Measurements from ENCODE around the gene NPC1. TPM values are rescaled to one million over a fixed set of nuclear protein-coding genes. Genes with fewer than 3 reads are reported as not detected.
"Not testable (repeated sequence)": the region's sequence is repeated elsewhere in the genome, so short reads cannot be mapped to it uniquely, and the experiment has no call there.

NPC1 gene
- total and polyA plus RNA-seq, 5 experiments from 2014 or later, result 5.0 to 38.8 (median 15.5) TPM

DNA sequence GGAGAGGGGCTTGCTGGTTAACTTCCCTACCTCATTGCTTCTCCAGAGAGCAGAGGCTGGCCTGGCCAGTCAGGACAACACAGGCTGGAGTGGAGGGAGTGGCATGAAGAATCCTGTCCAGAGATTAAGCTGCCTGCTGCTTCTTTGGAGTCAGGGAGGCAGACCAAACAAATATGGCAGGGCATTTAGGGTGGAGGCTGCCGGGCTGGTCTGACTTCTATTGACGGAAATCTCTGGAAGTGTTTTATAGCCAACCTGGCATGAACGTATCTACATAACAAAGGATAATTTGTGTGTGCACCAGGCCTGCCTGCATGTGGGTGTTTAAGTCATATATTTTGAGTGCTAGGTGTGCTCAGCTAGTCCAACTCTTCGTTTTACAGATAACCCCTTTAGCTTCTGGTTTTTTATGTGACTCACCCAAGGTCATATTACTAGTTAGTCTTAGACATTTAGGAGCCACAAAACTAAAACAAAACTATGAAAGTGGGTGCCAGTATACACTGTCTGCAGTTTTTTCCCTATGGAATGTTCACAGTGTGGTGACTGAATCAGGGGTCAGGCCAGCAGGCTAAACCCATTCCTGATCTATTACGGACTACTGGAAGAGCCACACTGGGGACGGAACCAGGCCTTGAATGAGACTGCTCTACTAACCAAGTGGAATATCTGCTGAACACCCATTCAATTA, 5.5 kb downstream of the NPC1 start:
- POLR2A ChIA-PET, result interaction anchor here (0.9 kb wide), 1 partner anchor 39 kb away, joined by 5 read pairs; no protein-coding TSS in a partner anchor

GRCh38 chr18:23578891-23579653, 7.2 kb downstream of the NPC1 start:
- Mint-ChIP-seq H3K9me3 (no peaks in the 10 kb centered on the region), H3K36me3 (peaks cover 0 to 13% (median 8%) of the 10 kb centered on the region in 3 donors), H3K4me3 (peak overlapping the region in 1 of 10 donors; percentile 28), H3K27me3 (no peaks in the 10 kb centered on the region), H3K4me1 (peaks cover 27 to 77% (median 64%) of the 10 kb centered on the region in 4 donors), H3K27ac (peak overlapping the region in 6 of 10 donors; percentile 27 to 83 (median 65))
- POLR2A ChIA-PET, result no interaction called here
- DNase-seq, result no peak
- no peak for ATAC-seq

More for the DNA sequence above, 5.5 kb downstream of the NPC1 start:
- no peaks in the 10 kb centered on the region for H3K9me3 Mint-ChIP-seq
- peak overlapping the region in 2 of 10 donors; percentile 15 to 53 for H3K27ac Mint-ChIP-seq
- no peaks in the 10 kb centered on the region for H3K27me3 Mint-ChIP-seq
- peaks cover 29 to 78% (median 65%) of the 10 kb centered on the region in 4 donors for H3K4me1 Mint-ChIP-seq
- peaks cover 0 to 9% (median 8%) of the 10 kb centered on the region in 3 donors for H3K36me3 Mint-ChIP-seq
- DNase-seq (no peak), ATAC-seq (no peak)
- no peak overlapping the region for H3K4me3 Mint-ChIP-seq

DNA sequence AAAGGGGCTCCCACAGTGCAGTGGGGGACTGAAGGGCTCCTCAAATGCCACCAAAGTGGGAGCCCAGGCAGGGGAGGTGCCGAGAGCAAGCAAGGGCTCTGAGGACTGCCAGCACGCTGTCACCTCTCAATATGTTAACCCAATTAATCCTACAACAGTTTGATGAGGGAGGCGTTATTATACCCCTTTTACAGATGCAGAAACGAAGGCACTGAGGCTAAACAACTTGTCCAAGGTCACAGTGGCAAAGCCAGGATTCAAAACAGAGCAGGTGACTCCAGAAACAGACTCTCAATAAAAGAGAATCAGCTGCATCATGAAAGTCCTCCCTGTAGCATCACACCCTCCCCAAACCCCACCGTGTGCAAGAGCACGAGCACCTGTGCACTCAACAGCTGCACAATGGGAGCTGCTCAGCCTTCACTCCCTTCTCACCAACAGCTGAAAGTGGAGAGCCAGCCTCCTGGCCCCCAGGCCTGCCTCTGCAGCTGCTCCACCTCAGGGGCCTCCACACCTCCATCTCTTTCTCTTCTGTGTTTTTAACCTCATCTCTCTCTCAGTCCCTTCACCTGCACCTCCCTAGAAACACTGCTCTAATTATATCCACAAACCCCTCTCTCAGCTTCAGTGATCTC, 8.1 kb downstream of the NPC1 start:
- H3K27me3 Mint-ChIP-seq, result no peaks in the 10 kb centered on the region
- no peak for DNase-seq
- peaks cover 29 to 77% (median 65%) of the 10 kb centered on the region in 4 donors for H3K4me1 Mint-ChIP-seq
- peaks cover 0 to 13% (median 8%) of the 10 kb centered on the region in 3 donors for H3K36me3 Mint-ChIP-seq
- POLR2A ChIA-PET, result no interaction called here
- ATAC-seq, result no peak
- peak overlapping the region in 3 of 10 donors; percentile 28 to 63 (median 43) for H3K4me3 Mint-ChIP-seq
- peak overlapping the region in 6 of 10 donors; percentile 57 to 83 (median 66) for H3K27ac Mint-ChIP-seq
- H3K9me3 Mint-ChIP-seq, result no peaks in the 10 kb centered on the region

GRCh38 chr18:23577521-23577920, 8.8 kb downstream of the NPC1 start:
- ATAC-seq, H3K9me3 Mint-ChIP-seq, POLR2A ChIA-PET, H3K27ac Mint-ChIP-seq, H3K27me3 Mint-ChIP-seq, H3K4me3 Mint-ChIP-seq, DNase-seq: not testable (repeated sequence)
- peaks cover 29 to 78% (median 64%) of the 10 kb centered on the region in 4 donors for H3K4me1 Mint-ChIP-seq
- H3K36me3 Mint-ChIP-seq, result peaks cover 0 to 15% (median 8%) of the 10 kb centered on the region in 3 donors

- Mint-ChIP-seq H3K36me3 (peaks cover 0 to 27% (median 10%) of the 10 kb centered on the region in 3 donors), H3K27ac (peak overlapping the region in 7 of 10 donors; percentile 19 to 94 (median 88)), H3K27me3 (no peaks in the 10 kb centered on the region), H3K4me1 (peaks cover 18 to 72% (median 48%) of the 10 kb centered on the region in 4 donors), H3K9me3 (no peaks in the 10 kb centered on the region), H3K4me3 (peak overlapping the region in 3 of 10 donors; percentile 21 to 63 (median 61))
- DNase-seq, result no peak
- POLR2A ChIA-PET, result no interaction called here
- ATAC-seq, result no peak
These were observed 11.0 kb downstream of the NPC1 start for GRCh38 chr18:23575309-23575651.

DNA sequence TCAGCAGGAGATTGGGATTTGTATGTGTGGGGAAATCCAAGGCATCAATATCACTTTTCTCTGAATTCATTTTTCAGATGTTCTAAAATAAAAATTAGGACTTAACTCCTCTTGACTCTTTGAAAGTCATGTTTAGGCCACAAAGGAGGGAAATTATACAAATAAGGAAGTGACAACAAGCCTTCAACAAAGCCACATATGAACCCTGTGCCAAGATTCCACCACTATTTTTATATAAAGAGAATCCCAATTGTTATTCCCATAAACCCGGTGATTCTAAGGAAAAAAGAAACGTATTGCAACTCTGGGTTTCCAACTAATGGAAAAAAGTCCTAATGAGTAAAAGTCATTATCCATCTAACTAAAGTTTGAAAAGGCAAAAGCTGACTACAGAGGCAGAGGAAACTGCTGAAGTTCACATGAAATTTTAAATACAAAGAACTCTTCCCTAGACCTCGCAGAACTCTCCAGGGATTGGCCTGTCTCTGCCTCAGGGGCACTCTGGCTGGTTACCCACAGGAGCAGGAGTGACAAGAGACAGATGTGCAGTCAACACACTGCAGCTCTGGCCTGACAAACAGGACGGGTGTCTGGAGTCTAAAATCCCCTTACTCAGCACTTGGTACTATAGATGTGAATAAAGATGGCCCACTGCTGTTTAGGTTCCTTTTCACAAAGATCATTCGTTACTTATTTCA, 11.5 kb downstream of the NPC1 start:
- H3K4me1 Mint-ChIP-seq, result peaks cover 16 to 69% (median 43%) of the 10 kb centered on the region in 4 donors
- no peaks in the 10 kb centered on the region for H3K9me3 Mint-ChIP-seq
- H3K27me3 Mint-ChIP-seq, result no peaks in the 10 kb centered on the region
- POLR2A ChIA-PET, result interaction anchor here (1.2 kb wide), 1 partner anchor 11 kb away, joined by 5 read pairs; no protein-coding TSS in a partner anchor
- H3K36me3 Mint-ChIP-seq, result peaks cover 0 to 32% (median 12%) of the 10 kb centered on the region in 3 donors
- H3K27ac Mint-ChIP-seq, result peak overlapping the region; percentile 81 to 94 (median 90)
- no peak for ATAC-seq
- H3K4me3 Mint-ChIP-seq, result peak overlapping the region; percentile 31 to 70 (median 62)
- no peak for DNase-seq

DNA sequence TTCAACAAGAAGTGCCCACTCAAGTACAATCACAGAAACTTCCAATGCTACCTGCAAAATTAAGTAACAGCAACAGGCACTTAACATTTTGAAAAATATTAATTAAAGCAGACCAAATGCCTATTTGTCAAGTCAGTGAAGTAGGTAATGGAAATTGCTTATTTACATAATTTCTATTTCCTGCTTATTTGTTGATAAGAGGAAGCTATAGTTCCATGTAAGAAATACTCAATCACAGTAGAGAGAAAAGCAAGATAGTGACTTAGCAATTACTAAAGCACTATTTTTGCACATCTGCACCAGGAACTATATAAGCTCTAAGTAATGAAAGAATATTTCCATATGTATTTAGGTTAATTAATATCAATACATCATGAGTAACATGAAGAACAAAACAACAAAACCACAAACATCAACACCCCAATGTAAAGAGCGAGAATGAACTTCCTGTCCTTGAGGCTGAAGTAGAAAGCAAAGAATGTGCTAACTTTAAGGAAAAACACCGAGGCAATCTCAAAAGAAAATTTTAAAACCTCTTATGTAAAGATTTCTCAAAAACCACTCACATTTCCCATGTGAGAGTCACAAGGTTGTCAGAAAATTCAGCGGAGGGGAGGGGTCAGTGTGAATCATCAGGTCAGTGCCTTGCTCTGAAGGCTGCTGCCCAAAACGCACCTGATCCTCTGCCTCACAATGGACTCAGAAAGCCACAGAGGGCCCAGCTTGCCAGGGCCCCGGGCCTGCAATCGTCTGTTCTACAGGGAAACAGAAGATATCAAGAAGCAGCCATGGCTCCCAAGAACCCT, 12.5 kb downstream of the NPC1 start:
- POLR2A ChIA-PET, result interaction anchor here (1.2 kb wide), 1 partner anchor 12 kb away, joined by 5 read pairs; no protein-coding TSS in a partner anchor
- DNase-seq, result peak in 4 of 10 donors; percentile 6 to 21 (median 10)
- Mint-ChIP-seq H3K27ac (peak overlapping the region; percentile 81 to 94 (median 90)), H3K27me3 (no peaks in the 10 kb centered on the region), H3K4me3 (peak overlapping the region; percentile 29 to 70 (median 62)), H3K9me3 (no peaks in the 10 kb centered on the region), H3K4me1 (peaks cover 11 to 65% (median 37%) of the 10 kb centered on the region in 4 donors), H3K36me3 (peaks cover 0 to 40% (median 15%) of the 10 kb centered on the region in 3 donors)
- ATAC-seq, result peak; percentile 33 to 35

GRCh38 chr18:23573020-23573419, 13.3 kb downstream of the NPC1 start:
- H3K4me3 Mint-ChIP-seq, result no peak overlapping the region
- ATAC-seq (no peak), DNase-seq (no peak)
- H3K36me3 Mint-ChIP-seq, result peaks cover 4 to 48% (median 21%) of the 10 kb centered on the region in 3 donors
- H3K4me1 Mint-ChIP-seq, result peaks cover 6 to 57% (median 30%) of the 10 kb centered on the region in 4 donors
- H3K9me3 Mint-ChIP-seq, result no peaks in the 10 kb centered on the region
- H3K27ac Mint-ChIP-seq, result peak overlapping the region in 3 of 10 donors; percentile 92 to 94 (median 93)
- POLR2A ChIA-PET, result no interaction called here
- H3K27me3 Mint-ChIP-seq, result no peaks in the 10 kb centered on the region

GRCh38 chr18:23572570-23572969, 13.7 kb downstream of the NPC1 start:
- no peaks in the 10 kb centered on the region for H3K27me3 Mint-ChIP-seq
- H3K4me1 Mint-ChIP-seq, result peaks cover 6 to 57% (median 30%) of the 10 kb centered on the region in 4 donors
- ATAC-seq (no peak), DNase-seq (no peak)
- H3K4me3 Mint-ChIP-seq, result peak overlapping the region in 1 of 10 donors; percentile 4
- POLR2A ChIA-PET, result no interaction called here
- peak overlapping the region in 2 of 10 donors; percentile 8 to 74 for H3K27ac Mint-ChIP-seq
- peaks cover 5 to 50% (median 22%) of the 10 kb centered on the region in 3 donors for H3K36me3 Mint-ChIP-seq
- H3K9me3 Mint-ChIP-seq, result no peaks in the 10 kb centered on the region

GRCh38 chr18:23572012-23572411, 14.3 kb downstream of the NPC1 start:
- ATAC-seq, result no peak
- Mint-ChIP-seq H3K4me1 (peaks cover 6 to 57% (median 30%) of the 10 kb centered on the region in 4 donors), H3K27me3 (no peaks in the 10 kb centered on the region), H3K27ac (peak overlapping the region in 3 of 10 donors; percentile 61 to 78 (median 74)), H3K9me3 (no peaks in the 10 kb centered on the region), H3K4me3 (peak overlapping the region in 1 of 10 donors; percentile 4), H3K36me3 (peaks cover 9 to 56% (median 26%) of the 10 kb centered on the region in 3 donors)
- POLR2A ChIA-PET, result no interaction called here
- no peak for DNase-seq

DNA sequence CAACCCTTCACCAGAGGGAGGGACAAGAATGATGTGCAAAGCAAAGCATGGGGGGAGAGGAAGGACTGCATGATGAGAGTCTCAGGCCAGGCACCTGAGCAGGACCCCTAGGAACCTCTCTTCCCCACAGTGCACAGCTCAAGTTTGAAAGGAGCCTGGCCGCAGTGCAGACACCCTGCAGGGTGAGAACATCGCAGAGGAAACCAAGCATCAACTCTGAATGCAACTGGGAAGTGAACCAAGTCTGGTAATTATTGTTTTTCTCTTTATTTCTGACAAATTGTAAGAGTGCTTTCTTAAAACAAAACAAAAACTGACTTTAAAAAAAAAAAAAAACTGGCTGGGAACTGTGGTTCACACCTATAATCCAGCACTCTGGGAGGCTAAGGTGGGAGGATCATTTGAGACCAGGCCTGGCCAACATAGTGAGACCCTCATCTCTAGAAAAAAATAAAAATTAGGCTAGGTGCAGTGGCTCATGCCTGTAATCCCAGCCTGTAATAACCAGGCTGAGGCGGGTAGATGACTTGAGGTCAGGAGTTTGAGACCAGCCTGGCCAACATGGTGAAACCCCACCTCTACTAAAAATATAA, 15.3 kb downstream of the NPC1 start:
- Mint-ChIP-seq H3K27ac (peak overlapping the region in 4 of 10 donors; percentile 53 to 88 (median 68)), H3K4me3 (peak overlapping the region in 2 of 10 donors; percentile 21 to 40), H3K27me3 (no peaks in the 10 kb centered on the region), H3K36me3 (peaks cover 14 to 59% (median 27%) of the 10 kb centered on the region in 3 donors), H3K4me1 (peaks cover 4 to 52% (median 27%) of the 10 kb centered on the region in 4 donors), H3K9me3 (no peaks in the 10 kb centered on the region)
- DNase-seq (peak in 1 of 10 donors; percentile 35), ATAC-seq (no peak)
- POLR2A ChIA-PET, result no interaction called here
